ENCODE results near the gene DNAJC28. TPM values are rescaled to one million over a fixed set of nuclear protein-coding genes. Genes with fewer than 3 reads are reported as not detected.

Gene DNAJC28
- 1 to 10 TPM in 1 of 2 donors, under 1 TPM in 1; 1.00 to 4.5 TPM for total RNA-seq

GRCh38 chr21:33491373-33492102, at the start of gene DNAJC28:
Gene DNAJC28 (minus strand): TSS chr21:33491716. CDS start chr21:33489393, 2,323 bp downstream.

GRCh38 chr21:33479679-33480480, 11.6 kb downstream of the DNAJC28 start, which contains the start of gene TMEM50B:
Gene TMEM50B (minus strand): TSS chr21:33479974. CDS start chr21:33468885, 11,089 bp downstream.

Other genes starting within 250 kb of the DNAJC28 start
- 10 to 100 TPM; 35.8 to 43.0 TPM for gene IL10RB, start 225.3 kb downstream of the DNAJC28 start, total RNA-seq
- 10 to 100 TPM; 12.0 to 13.1 TPM for gene IFNAR1, start 166.7 kb downstream of the DNAJC28 start, total RNA-seq
- gene IFNGR2, start 88.3 kb downstream of the DNAJC28 start, total RNA-seq: 10 to 100 TPM; 40.6 to 64.6 TPM
- 10 to 100 TPM; 20.3 to 22.3 TPM for gene TMEM50B, start 11.7 kb downstream of the DNAJC28 start, total RNA-seq
- gene GART, start 50.4 kb upstream of the DNAJC28 start, total RNA-seq: 100 to 1,000 TPM in 1 of 2 donors, 10 to 100 TPM in 1; 87.1 to 143 TPM
- gene SON, start 51.3 kb upstream of the DNAJC28 start, total RNA-seq: 100 to 1,000 TPM; 110 to 122 TPM
- gene DONSON, start 97.0 kb upstream of the DNAJC28 start, total RNA-seq: 10 to 100 TPM; 22.4 to 52.9 TPM
- gene CRYZL1, start 150.0 kb upstream of the DNAJC28 start, total RNA-seq: 10 to 100 TPM; 14.1 to 14.3 TPM
- 10 to 100 TPM; 16.2 to 23.0 TPM for gene ITSN1, start 150.8 kb upstream of the DNAJC28 start, total RNA-seq